Lower leg skin (tissue), 3 donors: ENCODE data around the gene ARL5C.

Experiments used
- CTCF ChIP-seq, 3 donors: fragments of 450-650 bp; IDR thresholded peaks; one replicate each; pipeline ENCODE4 v1.5.1; 2016; ENCODE audit warnings: antibody characterized with exemption in 3 of 3, mild to moderate bottlenecking in 3 of 3, moderate library complexity in 2 of 3
- POLR2A ChIP-seq, 2 donors: fragments of 450-650 bp; IDR thresholded peaks; one replicate each; pipeline ENCODE4 v1.6.1; 2016 to 2017; ENCODE audit warnings: antibody characterized with exemption in 2 of 2, mild to moderate bottlenecking in 1 of 2, moderate library complexity in 1 of 2

GRCh38 chr17:39171933-39172332, 6.0 kb upstream of the ARL5C start:
- TF ChIP-seq CTCF (IDR thresholded peaks at IDR 0.05): no peak
- TF ChIP-seq POLR2A (IDR thresholded peaks at IDR 0.05): no peak
